GM13977 (cell line): Measurements from ENCODE around the gene FRMD4A.
"Not testable (repeated sequence)": the region's sequence is repeated elsewhere in the genome, so short reads cannot be mapped to it uniquely, and the experiment has no call there.

Source experiments
- DNase-seq: peaks from one replicate; pipeline ENCODE4 v3.0.0; 2012; ENCODE audit warnings: low spot score
- CTCF ChIP-seq: IDR thresholded peaks from 2 replicates; pipeline ENCODE4 v1.5.1; 2012; ENCODE audit warnings: mild to moderate bottlenecking, control low read depth; ENCODE audit not compliant: insufficient read depth; ENCODE audit errors: extremely low read depth, missing control alignments
- in situ Hi-C: fragments of 300-500 bp; cut with MboI; formaldehyde crosslinking; loops from one replicate; pipeline ENCODE4 v1.12.0; 2022; ENCODE audit warnings: low sequenced_read_pairs, low pct_unique_long_range_greater_than_20kb, mixed read lengths, inconsistent platforms; ENCODE audit not compliant: unreplicated experiment

FRMD4A gene

GRCh38 chr10:14060320-14061070 lies 270.2 kb downstream of the FRMD4A start:
- no peak for DNase-seq
- no peak for TF ChIP-seq CTCF
- in situ Hi-C loops = no loop called here

- no peak for TF ChIP-seq CTCF
- no peak for DNase-seq
- in situ Hi-C loops = no loop called here
Measured at GRCh38 chr10:14056610-14057332, 274.0 kb downstream of the FRMD4A start.

- in situ Hi-C loops = no loop called here
- no peak for DNase-seq
- TF ChIP-seq CTCF = no peak
Measured at GRCh38 chr10:14052931-14053330, 277.8 kb downstream of the FRMD4A start.

- TF ChIP-seq CTCF = no peak
- in situ Hi-C loops = no loop called here
- DNase-seq = no peak
Measured at GRCh38 chr10:14050598-14050997, 280.1 kb downstream of the FRMD4A start.

GRCh38 chr10:14048930-14049613 lies 281.7 kb downstream of the FRMD4A start:
- in situ Hi-C loops = no loop called here
- TF ChIP-seq CTCF = no peak
- no peak for DNase-seq

GRCh38 chr10:14047431-14047830 lies 283.3 kb downstream of the FRMD4A start:
- in situ Hi-C loops = no loop called here
- TF ChIP-seq CTCF = no peak
- DNase-seq = no peak

- DNase-seq, in situ Hi-C loops: not testable (repeated sequence)
Measured at GRCh38 chr10:14042051-14042450, 288.7 kb downstream of the FRMD4A start.
